ENCODE measurements around the gene WBP2.

Gene WBP2

DNA sequence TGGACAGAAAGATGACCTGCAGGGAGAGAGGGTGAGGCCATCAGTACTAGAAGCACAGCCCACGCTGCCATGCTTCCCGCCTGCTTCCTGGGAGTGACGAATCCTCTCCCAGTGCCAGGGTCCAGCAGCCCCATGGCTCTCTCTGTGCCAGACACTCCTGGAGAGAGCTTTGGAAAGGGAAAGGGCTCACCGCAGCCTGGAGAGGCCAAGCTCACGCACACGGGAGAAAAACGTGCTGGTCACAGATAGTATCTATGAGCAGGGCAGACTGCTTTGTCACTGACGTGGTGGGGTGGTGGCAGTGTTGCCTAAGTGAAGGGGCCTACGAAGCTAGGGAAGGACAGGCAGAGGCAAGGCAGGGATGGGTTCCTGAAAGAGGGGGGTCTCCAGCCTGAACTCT, 5.4 kb downstream of the WBP2 start:
- Mint-ChIP-seq H3K36me3 (ENCODE audit: low read depth) (peaks cover 19% of the 10 kb centered on the region), H3K27ac (peak overlapping the region; percentile 59), H3K4me3 (no peak overlapping the region), H3K9me3 (no peaks in the 10 kb centered on the region), H3K4me1 (peaks cover 52% of the 10 kb centered on the region), H3K27me3 (ENCODE audit: low read depth, poor library complexity) (no peaks in the 10 kb centered on the region)
- DNase-seq: no peak
- TF ChIP-seq CTCF (IDR thresholded peaks at IDR 0.05): no peak

GRCh38 chr17:75849279-75849646, 5.9 kb downstream of the WBP2 start:
- H3K27me3 Mint-ChIP-seq (ENCODE audit: low read depth, poor library complexity): no peaks in the 10 kb centered on the region
- H3K36me3 Mint-ChIP-seq (ENCODE audit: low read depth): peaks cover 19% of the 10 kb centered on the region
- no peaks in the 10 kb centered on the region for H3K9me3 Mint-ChIP-seq

GRCh38 chr17:75848523-75849278, 6.4 kb downstream of the WBP2 start:
- Mint-ChIP-seq H3K4me3 (peak overlapping the region; percentile 54), H3K27me3 (ENCODE audit: low read depth, poor library complexity) (no peaks in the 10 kb centered on the region), H3K4me1 (peaks cover 52% of the 10 kb centered on the region), H3K36me3 (ENCODE audit: low read depth) (peaks cover 19% of the 10 kb centered on the region), H3K27ac (peak overlapping the region; percentile 91), H3K9me3 (no peaks in the 10 kb centered on the region)
- TF ChIP-seq CTCF (IDR thresholded peaks at IDR 0.05): peak; percentile 76
- peak; percentile 87 for DNase-seq

More at GRCh38 chr17:75849279-75849646, 5.9 kb downstream of the WBP2 start:
- H3K27ac Mint-ChIP-seq: no peak overlapping the region
- peaks cover 52% of the 10 kb centered on the region for H3K4me1 Mint-ChIP-seq
- no peak for DNase-seq
- no peak overlapping the region for H3K4me3 Mint-ChIP-seq
- no peak for TF ChIP-seq CTCF (IDR thresholded peaks at IDR 0.05)

- no peak for DNase-seq
- no peak for TF ChIP-seq CTCF (IDR thresholded peaks at IDR 0.05)
- peaks cover 19% of the 10 kb centered on the region for H3K36me3 Mint-ChIP-seq (ENCODE audit: low read depth)
- H3K27ac Mint-ChIP-seq: peak overlapping the region; percentile 91
- no peaks in the 10 kb centered on the region for H3K9me3 Mint-ChIP-seq
- peak overlapping the region; percentile 54 for H3K4me3 Mint-ChIP-seq
- H3K4me1 Mint-ChIP-seq: peaks cover 44% of the 10 kb centered on the region
- no peaks in the 10 kb centered on the region for H3K27me3 Mint-ChIP-seq (ENCODE audit: low read depth, poor library complexity)
Measured at GRCh38 chr17:75847614-75848522, 7.3 kb downstream of the WBP2 start.

DNA sequence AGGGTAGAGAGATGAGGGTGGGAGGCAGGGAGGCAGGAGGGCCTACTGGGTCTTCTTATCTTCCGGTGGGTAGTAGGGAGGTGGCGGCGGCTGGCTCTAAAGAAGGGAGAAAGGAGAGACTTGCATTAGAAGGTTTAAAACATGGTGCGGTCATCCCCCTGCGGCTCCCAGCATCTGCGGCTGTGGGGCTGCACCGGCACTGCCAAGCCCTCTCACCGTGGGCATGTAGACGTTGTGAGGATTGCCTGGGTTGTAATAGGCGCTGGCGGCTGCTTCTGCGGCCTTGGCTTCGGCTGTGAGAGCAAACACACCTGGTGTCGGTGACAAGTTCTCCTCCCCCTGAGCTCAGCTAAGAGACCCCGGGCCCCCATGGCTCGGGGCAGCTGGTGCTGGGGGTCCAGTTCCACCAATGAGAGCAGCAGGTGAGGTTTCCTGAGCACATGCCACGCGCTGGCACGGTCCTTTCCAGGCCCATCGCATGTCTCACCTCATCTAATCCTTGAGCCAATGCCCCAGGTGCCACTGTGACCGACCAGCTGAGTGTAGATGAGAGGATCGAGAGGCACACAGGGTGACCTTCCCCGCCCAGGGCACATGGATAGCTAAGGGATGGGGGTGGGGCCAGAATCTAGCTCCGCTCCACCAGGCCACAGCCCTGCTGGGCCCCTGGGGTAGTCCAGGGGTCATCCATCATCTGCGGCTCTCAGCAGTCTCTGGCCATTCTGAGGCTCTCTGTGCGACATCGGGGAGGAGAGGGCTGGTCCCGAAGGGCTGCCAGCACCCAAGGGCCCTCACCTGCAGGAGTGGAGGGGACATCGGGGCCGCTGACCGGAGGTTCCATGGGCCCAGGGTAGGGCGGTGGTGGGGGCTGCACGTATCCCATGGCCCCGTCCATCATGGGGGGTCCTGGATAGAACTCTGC, 8.2 kb downstream of the WBP2 start:
- Mint-ChIP-seq H3K4me1 (peaks cover 40% of the 10 kb centered on the region), H3K27me3 (ENCODE audit: low read depth, poor library complexity) (no peaks in the 10 kb centered on the region), H3K4me3 (no peak overlapping the region), H3K36me3 (ENCODE audit: low read depth) (peaks cover 19% of the 10 kb centered on the region), H3K27ac (peak overlapping the region; percentile 54), H3K9me3 (no peaks in the 10 kb centered on the region)
- TF ChIP-seq CTCF (IDR thresholded peaks at IDR 0.05): no peak
- DNase-seq: no peak

Measured in nephron progenitor cell (in vitro differentiated cells).